CD4-positive, alpha-beta memory T cell (primary cell): ENCODE data around the gene MSI2. TPM values are rescaled to one million over a fixed set of nuclear protein-coding genes. Genes with fewer than 3 reads are reported as not detected.
A peak's percentile ranks its signal among the peaks of the same experiment; 100 is the strongest.

Experiments used
- CTCF ChIA-PET: fragments of 350-600 bp; sonication (Branson Sonifier 250); formaldehyde crosslinking; loops from one replicate; lab custom pipeline; 2021; ENCODE audit warnings: inconsistent platforms; ENCODE audit not compliant: partially characterized antibody; lab: Charles Lee
- POLR2A ChIA-PET: fragments of 350-600 bp; sonication (Branson Sonifier 250); formaldehyde crosslinking; loops from one replicate; lab custom pipeline; 2021; ENCODE audit not compliant: partially characterized antibody; lab: Charles Lee
- DNase-seq, 5 donors: peaks; one replicate each; pipeline versions ENCODE4 v3.0.0 to v3.0.0-alpha.2; 2020 to 2022; ENCODE audit warnings: mixed read lengths in 1 of 5
- H3K27ac ChIP-seq: one replicate; pipeline ENCODE4 v1.7.0; 2013; ENCODE audit warnings: low read depth, low read length
- H3K27me3 ChIP-seq: 2 replicates; pipeline ENCODE4 v1.7.0; 2013; ENCODE audit warnings: mild to moderate bottlenecking, low read length, moderate library complexity; ENCODE audit not compliant: insufficient read depth
- H3K36me3 ChIP-seq: 2 replicates; pipeline ENCODE4 v1.7.0; 2013; ENCODE audit warnings: mild to moderate bottlenecking, low read length, moderate library complexity; ENCODE audit not compliant: insufficient read depth
- H3K4me1 ChIP-seq: 2 replicates; pipeline ENCODE4 v1.7.0; 2013; ENCODE audit warnings: mild to moderate bottlenecking, low read length, moderate library complexity; ENCODE audit not compliant: insufficient read depth
- H3K4me3 ChIP-seq, 2 donors: one replicate each; pipeline ENCODE4 v1.7.0; 2013; ENCODE audit warnings: low read length in 2 of 2, mild to moderate bottlenecking in 1 of 2
- H3K9me3 ChIP-seq, 2 donors: one replicate each; pipeline ENCODE4 v1.7.0; 2013; ENCODE audit warnings: low read length in 2 of 2, control low read depth in 1 of 2; ENCODE audit not compliant: control insufficient read depth in 1 of 2
- H3K27ac Mint-ChIP-seq, 7 donors: one replicate each; pipeline ENCODE4 v1.8.0; 2020 to 2021; ENCODE audit warnings: mixed read lengths in 7 of 7, mild to moderate bottlenecking in 6 of 7, inconsistent platforms in 3 of 7, moderate library complexity in 3 of 7
- H3K27me3 Mint-ChIP-seq, 2 donors: one replicate each; pipeline ENCODE4 v1.8.0; 2020 to 2021; ENCODE audit warnings: mixed read lengths in 2 of 2
- H3K36me3 Mint-ChIP-seq, 2 donors: one replicate each; pipeline ENCODE4 v1.8.0; 2020 to 2021; ENCODE audit warnings: mixed read lengths in 2 of 2, inconsistent platforms in 1 of 2, mild to moderate bottlenecking in 1 of 2
- H3K4me1 Mint-ChIP-seq, 4 donors: one replicate each; pipeline ENCODE4 v1.8.0; 2020 to 2021; ENCODE audit warnings: mixed read lengths in 4 of 4, mild to moderate bottlenecking in 1 of 4
- H3K4me3 Mint-ChIP-seq, 8 donors: one replicate each; pipeline ENCODE4 v1.8.0; 2020 to 2021; ENCODE audit warnings: mixed read lengths in 8 of 8, mild to moderate bottlenecking in 7 of 8, moderate library complexity in 6 of 8, inconsistent platforms in 3 of 8
- H3K9me3 Mint-ChIP-seq, 8 donors: one replicate each; pipeline ENCODE4 v1.8.0; 2020 to 2021; ENCODE audit warnings: mixed read lengths in 8 of 8, mild to moderate bottlenecking in 5 of 8, inconsistent platforms in 3 of 8, moderate library complexity in 1 of 8
- intact Hi-C: fragments of 100-400 bp; cut with micrococcal nuclease; formaldehyde crosslinking; loops from one replicate; pipeline ENCODE4 v1.15.1; 2023
- polyA plus RNA-seq, 2 donors: library from polyadenylated mRNA; unstranded; fragments of 300-500 nt; fragmentation: Illumina TruSeq; gene quantifications; one replicate each; pipeline ENCODE4 v1.2.3, GENCODE V29; 2021
- total RNA-seq, 2 experiments: library from RNA; stranded (reverse); gene quantifications; one replicate each; pipeline ENCODE4 v1.2.3, GENCODE V29; 2021

Gene MSI2
- total and polyA plus RNA-seq, 4 experiments from 2014 or later, result 2.1 to 110 (median 55.3) TPM

- no peak overlapping the region for H3K27ac ChIP-seq
- Mint-ChIP-seq H3K4me3 (no peak overlapping the region), H3K27ac (no peak overlapping the region), H3K9me3 (no peaks in the 10 kb centered on the region), H3K36me3 (peaks cover 32 to 79% of the 10 kb centered on the region in 2 donors), H3K27me3 (no peaks in the 10 kb centered on the region), H3K4me1 (peaks cover 27 to 74% (median 37%) of the 10 kb centered on the region in 4 donors)
- intact Hi-C loops, result no loop called here
- H3K4me1 ChIP-seq, result peaks cover 9% of the 10 kb centered on the region
- no peaks in the 10 kb centered on the region for H3K9me3 ChIP-seq
- H3K27me3 ChIP-seq, result no peaks in the 10 kb centered on the region
- no peak for DNase-seq
- no peak overlapping the region for H3K4me3 ChIP-seq
- CTCF ChIA-PET, result no interaction called here
- H3K36me3 ChIP-seq, result peaks cover 26% of the 10 kb centered on the region
- POLR2A ChIA-PET, result interaction anchor here (1.2 kb wide), 1 partner anchor 16 kb away, joined by 3 read pairs; no protein-coding TSS in a partner anchor
Observed at GRCh38 chr17:57273490-57273889, 17.2 kb downstream of the MSI2 start.

- Histone ChIP-seq H3K4me3 (no peak overlapping the region), H3K4me1 (peaks cover 5% of the 10 kb centered on the region), H3K27me3 (no peaks in the 10 kb centered on the region), H3K9me3 (no peaks in the 10 kb centered on the region), H3K36me3 (peaks cover 24% of the 10 kb centered on the region), H3K27ac (no peak overlapping the region)
- Mint-ChIP-seq H3K4me1 (peaks cover 26 to 77% (median 39%) of the 10 kb centered on the region in 4 donors), H3K27me3 (no peaks in the 10 kb centered on the region), H3K27ac (peak overlapping the region in 1 of 7 donors; percentile 9), H3K36me3 (peaks cover 32 to 79% of the 10 kb centered on the region in 2 donors), H3K9me3 (no peaks in the 10 kb centered on the region), H3K4me3 (no peak overlapping the region)
- DNase-seq, result no peak
- ChIA-PET CTCF (no interaction called here), POLR2A (interaction anchor here (1.2 kb wide), 1 partner anchor 17 kb away, joined by 3 read pairs; no protein-coding TSS in a partner anchor)
- intact Hi-C loops, result no loop called here
Observed at GRCh38 chr17:57274162-57274561, 17.8 kb downstream of the MSI2 start.

- peak overlapping the region in 3 of 7 donors; percentile 0 to 79 (median 48) for H3K27ac Mint-ChIP-seq
- no peaks in the 10 kb centered on the region for H3K9me3 ChIP-seq
- no peaks in the 10 kb centered on the region for H3K27me3 ChIP-seq
- POLR2A ChIA-PET, result no interaction called here
- peaks cover 28 to 76% (median 37%) of the 10 kb centered on the region in 4 donors for H3K4me1 Mint-ChIP-seq
- H3K4me1 ChIP-seq, result no peaks in the 10 kb centered on the region
- intact Hi-C loops, result no loop called here
- H3K27ac ChIP-seq, result no peak overlapping the region
- H3K36me3 ChIP-seq, result peaks cover 17% of the 10 kb centered on the region
- H3K4me3 ChIP-seq, result no peak overlapping the region
- H3K36me3 Mint-ChIP-seq, result peaks cover 35 to 71% of the 10 kb centered on the region in 2 donors
- DNase-seq, result no peak
- no peak overlapping the region for H3K4me3 Mint-ChIP-seq
- H3K9me3 Mint-ChIP-seq, result no peaks in the 10 kb centered on the region
- CTCF ChIA-PET, result interaction anchor here (1.0 kb wide), 1 partner anchor 32 kb away, joined by 3 read pairs; no protein-coding TSS in a partner anchor
- H3K27me3 Mint-ChIP-seq, result no peaks in the 10 kb centered on the region
Observed at GRCh38 chr17:57275071-57275764, 18.9 kb downstream of the MSI2 start.

- DNase-seq, result no peak
- ChIA-PET POLR2A (no interaction called here), CTCF (interaction anchor here (1.3 kb wide), 1 partner anchor 456 kb away, joined by 4 read pairs; no protein-coding TSS in a partner anchor)
- Histone ChIP-seq H3K4me1 (peaks cover 7% of the 10 kb centered on the region), H3K36me3 (peaks cover 17% of the 10 kb centered on the region), H3K4me3 (no peak overlapping the region), H3K9me3 (no peaks in the 10 kb centered on the region), H3K27me3 (no peaks in the 10 kb centered on the region), H3K27ac (no peak overlapping the region)
- Mint-ChIP-seq H3K4me1 (peaks cover 33 to 76% (median 41%) of the 10 kb centered on the region in 4 donors), H3K27ac (peak overlapping the region in 2 of 7 donors; percentile 53 to 84), H3K4me3 (no peak overlapping the region), H3K27me3 (no peaks in the 10 kb centered on the region), H3K9me3 (no peaks in the 10 kb centered on the region), H3K36me3 (peaks cover 31 to 63% of the 10 kb centered on the region in 2 donors)
- intact Hi-C loops, result no loop called here
Observed at GRCh38 chr17:57276621-57277020, 20.3 kb downstream of the MSI2 start.

GRCh38 chr17:57277923-57278604 lies 21.7 kb downstream of the MSI2 start:
- no peaks in the 10 kb centered on the region for H3K27me3 ChIP-seq
- CTCF ChIA-PET, result interaction anchor here (5.7 kb wide), 1 partner anchor 34 kb away, joined by 31 read pairs; no protein-coding TSS in a partner anchor
- H3K4me1 ChIP-seq, result peaks cover 20% of the 10 kb centered on the region
- H3K27ac ChIP-seq, result no peak overlapping the region
- Mint-ChIP-seq H3K9me3 (no peaks in the 10 kb centered on the region), H3K36me3 (peaks cover 28 to 55% of the 10 kb centered on the region in 2 donors), H3K4me1 (peaks cover 42 to 81% (median 50%) of the 10 kb centered on the region in 4 donors), H3K4me3 (no peak overlapping the region), H3K27me3 (no peaks in the 10 kb centered on the region), H3K27ac (peak overlapping the region in 3 of 7 donors; percentile 15 to 90 (median 33))
- H3K4me3 ChIP-seq, result no peak overlapping the region
- DNase-seq, result no peak
- intact Hi-C loops, result no loop called here
- POLR2A ChIA-PET, result no interaction called here
- H3K9me3 ChIP-seq, result no peaks in the 10 kb centered on the region
- peaks cover 9% of the 10 kb centered on the region for H3K36me3 ChIP-seq

GRCh38 chr17:57278740-57279387 lies 22.5 kb downstream of the MSI2 start:
- Mint-ChIP-seq H3K27me3 (no peaks in the 10 kb centered on the region), H3K9me3 (no peaks in the 10 kb centered on the region), H3K27ac (peak overlapping the region in 4 of 7 donors; percentile 20 to 73 (median 42)), H3K4me1 (peaks cover 47 to 88% (median 55%) of the 10 kb centered on the region in 4 donors), H3K4me3 (peak overlapping the region in 2 of 8 donors; percentile 10 to 35), H3K36me3 (peaks cover 26 to 53% of the 10 kb centered on the region in 2 donors)
- H3K9me3 ChIP-seq, result no peaks in the 10 kb centered on the region
- ChIA-PET CTCF (interaction anchor here (5.7 kb wide), 1 partner anchor 35 kb away, joined by 31 read pairs; no protein-coding TSS in a partner anchor), POLR2A (interaction anchor here (1.3 kb wide), 1 partner anchor 22 kb away, joined by 4 read pairs; no protein-coding TSS in a partner anchor)
- H3K27me3 ChIP-seq, result no peaks in the 10 kb centered on the region
- peaks cover 28% of the 10 kb centered on the region for H3K4me1 ChIP-seq
- DNase-seq, result no peak
- peaks cover 9% of the 10 kb centered on the region for H3K36me3 ChIP-seq
- H3K27ac ChIP-seq, result no peak overlapping the region
- H3K4me3 ChIP-seq, result no peak overlapping the region
- intact Hi-C loops, result no loop called here
